Measurements from ENCODE around the gene SLC51A. TPM values are rescaled to one million over a fixed set of nuclear protein-coding genes. Genes with fewer than 3 reads are reported as not detected.

The SLC51A gene
- total RNA-seq, 4 donors from 2014 or later, result 0.39 to 1.4 TPM; not detected in 2

DNA sequence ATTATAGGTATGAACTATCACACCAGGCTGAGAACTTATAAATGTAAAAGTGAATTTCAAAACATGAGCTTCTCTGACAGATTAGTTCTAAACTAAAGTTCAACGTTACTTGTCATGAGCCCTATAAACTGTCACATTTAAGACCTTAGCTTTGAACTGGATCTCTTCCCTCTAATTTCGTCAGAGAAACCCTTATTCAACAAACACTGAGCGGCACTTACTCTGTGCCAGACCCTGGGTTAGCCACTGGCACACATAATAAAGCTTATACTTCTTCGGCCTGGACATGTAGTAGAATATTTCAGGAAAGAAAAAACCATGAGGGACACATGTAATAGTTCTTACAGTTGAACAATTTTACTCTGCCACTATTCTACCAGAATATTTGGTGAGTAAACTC lies 65.6 kb downstream of the SLC51A start:
- Histone ChIP-seq H3K27ac (peak overlapping the region; percentile 98 to 100 (median 99)), H3K36me3 (no peaks in the 10 kb centered on the region), H3K4me1 (peaks cover 79% of the 10 kb centered on the region in 2 donors), H3K4me3 (no peak overlapping the region), H3K9me3 (no peaks in the 10 kb centered on the region), H3K27me3 (no peaks in the 10 kb centered on the region)
- TF ChIP-seq POLR2A (IDR thresholded peaks at IDR 0.05) (no peak), CTCF (IDR thresholded peaks at IDR 0.05 in 4 of 5, conservative IDR thresholded peaks at IDR 0.05 in 1 of 5) (no peak)
- no peak for DNase-seq
- peak in 1 of 2 donors; percentile 8 for ATAC-seq
- in situ Hi-C loops (cut with MboI; ENCODE audit: low sequenced_read_pairs in 4 of 4), result no loop called here
- intact Hi-C loops (cut with DNase I; ENCODE audit: low total_unique reads), result no loop called here

Other genes with a start within 250 kb of the SLC51A start
- 100 to 1,000 TPM in 1 of 4 donors, 10 to 100 TPM in 3; 23.1 to 162 (median 56.3) TPM for gene TFRC, start 134.4 kb upstream of the SLC51A start, total RNA-seq
- gene ZDHHC19, start 5.1 kb upstream of the SLC51A start, total RNA-seq, result not detected
- 100 to 1,000 TPM in 2 of 4 donors, 10 to 100 TPM in 2; 90.5 to 123 (median 99.0) TPM for gene PCYT1A, start 71.2 kb downstream of the SLC51A start, total RNA-seq
- gene DYNLT2B, start 101.7 kb downstream of the SLC51A start, total RNA-seq, result 1 to 10 TPM in 2 of 4 donors, not detected in 2; 2.3 to 3.3 TPM
- under 1 TPM in 3 of 4 donors, not detected in 1; 0.53 to 0.92 (median 0.65) TPM for gene TM4SF19, start 121.9 kb downstream of the SLC51A start, total RNA-seq
- gene UBXN7, start 215.9 kb downstream of the SLC51A start, total RNA-seq, result 1 to 10 TPM; 4.2 to 8.0 (median 5.4) TPM